Embryonic facial prominence (tissue), 1 donor: ENCODE results near the gene ERFE.

Experiments
- DNase-seq: peaks from one replicate; pipeline ENCODE4 v3.0.0-alpha.2; 2016; ENCODE audit errors: extremely low spot score

The ERFE gene

DNA sequence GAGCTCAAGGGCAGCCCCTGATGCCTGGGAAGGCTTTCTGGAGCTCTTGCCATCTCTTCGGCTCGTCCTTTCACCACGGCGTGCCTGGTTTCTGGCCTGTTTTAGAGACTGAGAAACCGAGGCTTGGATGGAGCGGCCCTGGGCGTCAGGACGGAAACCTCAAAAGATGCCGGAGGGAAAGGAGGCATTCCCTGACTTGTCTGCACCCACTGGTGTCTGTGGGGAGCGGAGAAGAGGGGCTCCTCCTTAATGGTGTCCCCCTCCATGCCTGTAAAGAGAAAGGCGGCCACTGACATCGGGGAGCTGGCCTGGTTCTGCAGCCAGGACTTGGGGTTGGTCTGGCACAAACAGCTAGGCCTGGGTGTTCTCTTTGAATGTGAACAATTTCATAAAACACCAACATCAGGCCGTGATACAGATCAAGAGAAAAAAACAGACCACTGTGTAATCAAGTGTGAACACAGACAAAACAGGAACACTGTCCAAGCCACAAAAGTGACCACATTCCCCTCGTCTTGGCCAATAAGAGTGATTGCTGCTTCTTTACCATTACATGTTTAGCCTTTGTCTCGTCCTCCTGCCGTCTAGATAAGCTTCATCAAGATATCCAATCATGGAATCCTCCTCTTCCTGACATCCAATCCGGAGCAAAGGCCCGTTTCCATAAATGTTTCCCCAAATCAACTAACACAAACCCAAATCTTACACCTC is 45.4 kb downstream of the ERFE start:
- DNase-seq, result no peak

- DNase-seq, result no peak
These were observed 48.2 kb downstream of the ERFE start for GRCh38 chr2:238207006-238207405.

DNA sequence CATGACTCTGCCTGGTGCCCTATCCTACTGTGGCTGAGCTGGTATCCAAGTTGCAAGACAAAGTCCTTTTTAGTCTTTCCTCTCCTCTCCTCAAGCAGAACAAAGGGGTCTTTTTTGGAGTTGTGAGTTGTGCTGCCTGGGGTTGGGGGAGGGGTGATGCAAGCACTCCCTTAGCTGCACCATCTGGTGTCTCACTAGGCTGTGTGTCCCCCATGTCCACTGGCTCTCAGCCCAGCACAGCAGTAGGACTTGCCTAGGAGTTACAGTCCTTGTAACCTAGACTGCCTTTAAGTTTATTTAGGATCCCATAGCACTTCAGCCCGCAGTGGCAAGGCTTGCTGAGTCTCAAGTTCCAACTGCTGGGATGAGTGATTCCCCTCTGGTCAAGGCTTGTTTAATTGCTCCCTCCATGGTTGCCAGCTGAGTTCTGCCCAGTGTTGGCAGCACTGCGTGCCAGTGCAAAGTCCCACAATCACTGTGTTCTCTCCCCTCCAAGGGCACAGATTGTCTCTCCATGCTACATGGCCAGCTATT is 57.9 kb downstream of the ERFE start:
- no peak for DNase-seq
